Left ventricle myocardium superior (tissue), 1 donor: ENCODE data around the gene OTULIN. TPM values are rescaled to one million over a fixed set of nuclear protein-coding genes. Genes with fewer than 3 reads are reported as not detected.

Source experiments
- ATAC-seq: fragments of 200-7000 bp; cut with Tn5 transposase; one replicate; pipeline ENCODE4 v1.9.1; 2020; ENCODE audit warnings: mild to moderate bottlenecking, moderate library complexity
- DNase-seq: peaks from one replicate; pipeline ENCODE4 v3.0.0-alpha.2; 2020
- intact Hi-C: fragments of 100-400 bp; cut with micrococcal nuclease; formaldehyde crosslinking; loops from one replicate; pipeline ENCODE4 v1.11.0; 2022
- total RNA-seq: library from RNA; stranded (reverse); fragmentation: NEBNext Ultra II Directional; extraction: Animal tissue kit (Norgen Biotek cat#: 25700); gene quantifications from one replicate; pipeline ENCODE4 v1.2.1, GENCODE V29; 2021
- donor health status: DM: no; HTN: yes; CAD: no; lungs with severe emphysema.

OTULIN gene
- total RNA-seq, 1 donor from 2014 or later: 23.5 TPM

DNA sequence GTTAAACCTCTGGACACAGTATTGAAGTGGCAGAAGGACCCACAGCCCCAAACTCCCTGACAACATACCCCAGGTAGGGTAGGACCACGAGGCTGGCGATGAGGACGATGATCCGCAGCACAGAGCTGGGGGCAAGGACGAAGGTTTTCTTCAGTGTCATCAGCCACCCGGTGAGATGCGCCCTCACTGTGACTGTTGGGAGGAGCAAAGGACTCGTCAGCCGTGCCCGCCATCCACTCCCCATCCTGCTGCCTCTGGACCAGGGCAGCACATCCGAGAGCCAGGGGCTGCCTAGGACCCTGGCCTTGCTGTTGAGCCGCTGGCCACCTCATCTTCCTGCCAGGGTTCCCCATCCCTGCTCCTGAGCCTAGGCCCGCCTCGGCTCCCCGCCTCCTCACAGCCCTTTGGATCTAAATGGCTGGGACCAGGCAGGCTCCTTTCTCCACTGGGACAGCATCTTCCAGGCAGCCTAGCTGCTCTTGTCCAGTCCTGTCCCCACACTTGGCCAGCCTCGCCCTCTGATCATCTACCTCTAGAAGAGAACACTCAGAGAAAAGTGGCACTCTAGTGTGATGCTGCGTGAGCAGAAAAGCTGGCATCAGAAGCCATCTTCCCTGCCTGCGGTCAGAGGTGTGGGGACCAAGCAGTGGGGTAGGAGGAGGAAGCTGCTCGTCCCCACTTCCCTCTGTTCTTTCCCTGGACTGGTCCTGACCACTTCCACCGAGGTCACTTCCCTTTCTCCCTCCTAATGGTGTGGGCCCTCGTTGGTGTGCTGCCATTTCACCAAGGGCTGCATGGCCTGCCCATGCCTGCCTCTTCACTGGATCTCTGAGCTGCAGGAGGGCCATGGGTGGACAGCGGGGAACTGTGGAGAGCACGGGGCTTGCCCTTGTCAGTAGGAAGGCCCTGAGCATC lies 49.2 kb downstream of the OTULIN start:
- ATAC-seq: peak; percentile 14
- DNase-seq: peak; percentile 25
- intact Hi-C loops: no loop called here

DNA sequence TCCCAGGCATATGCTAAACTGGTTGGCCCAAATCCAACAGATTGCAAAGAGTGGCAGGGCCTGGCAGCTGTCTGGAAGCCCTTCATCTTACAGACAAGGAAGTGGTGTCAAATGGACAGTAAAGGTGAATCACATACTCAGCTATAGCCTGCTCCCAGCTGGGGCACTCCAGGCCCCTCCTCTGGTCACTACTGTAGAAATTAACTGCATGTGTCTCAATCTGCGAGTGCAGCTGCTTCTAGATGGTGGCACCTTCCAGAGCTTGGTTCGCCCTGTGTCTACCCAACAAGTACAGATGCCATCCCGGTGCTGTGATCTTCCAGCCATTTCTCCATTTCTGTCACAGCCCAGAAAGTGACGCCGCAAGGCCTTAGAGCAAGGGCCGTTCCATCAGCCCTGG lies 50.2 kb downstream of the OTULIN start:
- ATAC-seq: peak; percentile 65
- intact Hi-C loops: no loop called here

DNA sequence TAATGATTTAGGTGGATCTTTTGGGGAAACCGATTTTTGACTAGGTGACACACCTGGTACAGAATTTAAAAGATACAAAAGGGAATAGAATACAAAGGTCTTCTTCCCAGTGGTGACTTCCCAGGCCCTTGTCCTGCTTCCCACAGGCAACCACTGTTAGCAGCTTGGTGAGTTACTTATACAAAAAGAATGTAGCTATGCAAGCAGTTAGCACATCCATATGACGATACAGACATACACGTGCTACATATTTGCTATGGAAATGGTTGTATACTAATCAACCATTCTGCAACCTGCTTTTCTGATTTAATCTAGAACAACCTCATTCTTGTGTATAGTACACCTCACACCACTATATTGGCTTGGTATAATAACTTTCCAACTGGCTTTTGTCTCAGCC lies 51.0 kb downstream of the OTULIN start:
- DNase-seq (no peak), ATAC-seq (no peak)
- intact Hi-C loops: no loop called here

More for the DNA sequence above, 50.2 kb downstream of the OTULIN start:
- no peak for DNase-seq

GRCh38 chr5:14716755-14717752 lies 52.5 kb downstream of the OTULIN start:
- intact Hi-C loops: no loop called here
- ATAC-seq (no peak), DNase-seq (no peak)

DNA sequence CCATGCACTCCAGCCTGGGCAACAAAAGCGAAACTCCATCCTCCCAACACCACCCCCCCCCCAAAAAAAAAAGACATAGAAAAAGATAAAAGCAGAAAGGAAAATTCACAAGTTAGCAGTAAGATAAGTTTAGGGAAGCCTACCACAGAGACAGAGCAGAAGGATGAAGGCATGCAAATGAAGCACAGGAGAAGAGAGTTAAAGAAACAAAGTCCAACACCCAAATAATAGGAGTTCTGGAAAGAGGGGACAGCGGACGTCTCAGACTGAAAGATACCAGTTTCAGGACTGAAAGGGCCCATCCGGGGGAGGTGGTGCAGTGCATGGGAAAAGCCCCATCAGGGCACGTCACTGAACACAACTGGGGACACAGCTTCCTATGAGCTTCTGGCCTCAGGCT lies 54.3 kb downstream of the OTULIN start:
- ATAC-seq (no peak), DNase-seq (no peak)
- intact Hi-C loops: no loop called here

DNA sequence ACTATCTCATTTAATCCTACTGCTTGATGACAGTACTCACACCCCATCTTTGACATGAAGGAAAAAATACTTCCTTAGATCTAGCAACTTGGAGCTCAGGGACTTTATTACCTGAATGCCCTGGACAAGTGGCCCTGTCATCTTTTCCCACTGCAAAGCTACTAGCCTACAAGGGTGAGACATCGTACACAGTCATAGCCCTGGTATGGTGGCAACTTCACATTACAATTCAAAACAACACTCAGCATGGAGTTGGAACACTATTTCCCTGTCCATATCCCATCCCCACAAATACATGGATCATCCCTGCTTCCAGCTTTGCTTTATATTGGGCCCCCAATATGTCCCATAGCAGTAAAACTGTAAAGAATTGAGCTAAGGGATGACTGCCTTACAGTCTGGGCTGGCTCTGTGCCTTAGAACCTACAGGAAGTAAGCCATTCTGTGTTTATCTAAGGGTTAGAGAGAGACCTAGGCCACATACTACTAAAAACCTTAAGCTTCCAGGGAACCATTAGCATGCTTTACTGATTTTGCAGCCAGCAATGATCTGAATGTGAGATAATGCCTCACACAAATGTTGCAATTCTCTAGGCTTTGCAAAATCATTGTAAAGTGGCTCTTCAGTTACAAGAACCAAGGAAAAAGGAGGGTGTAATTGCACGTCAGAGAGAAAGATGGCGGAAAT lies 55.9 kb downstream of the OTULIN start:
- ATAC-seq: no peak
- DNase-seq: no peak
- intact Hi-C loops: no loop called here

DNA sequence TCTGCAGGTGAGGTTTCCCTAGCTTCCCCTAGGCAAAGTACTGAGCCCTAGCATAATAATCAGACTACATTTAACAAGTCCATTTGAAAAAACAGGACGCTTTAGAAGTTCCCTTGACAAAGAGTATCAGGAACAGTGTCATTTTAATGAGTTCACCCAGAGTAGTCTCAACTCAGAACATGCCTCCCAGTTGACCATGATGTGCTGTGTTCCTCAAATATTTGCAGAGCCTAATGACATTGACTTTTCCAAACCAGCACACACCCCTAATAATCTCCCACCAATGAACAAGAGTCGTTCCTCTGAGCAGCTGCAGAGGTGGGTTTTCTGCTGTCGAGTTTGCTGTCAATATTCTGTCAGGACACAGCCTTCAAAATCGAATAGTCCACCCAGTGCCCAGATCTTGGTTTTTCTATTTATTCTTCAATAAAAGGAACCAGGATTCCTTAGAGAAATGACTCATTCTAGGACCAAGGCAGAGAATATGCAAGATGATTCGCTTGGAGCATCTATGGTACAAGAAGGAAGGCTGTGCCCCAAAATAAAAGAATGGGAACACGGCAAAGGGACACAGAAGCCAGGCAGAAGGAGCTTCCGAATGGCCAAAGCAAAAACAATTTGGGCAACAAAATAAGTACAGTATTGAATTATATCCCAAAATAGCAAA lies 57.6 kb downstream of the OTULIN start:
- DNase-seq (no peak), ATAC-seq (no peak)
- intact Hi-C loops: no loop called here

DNA sequence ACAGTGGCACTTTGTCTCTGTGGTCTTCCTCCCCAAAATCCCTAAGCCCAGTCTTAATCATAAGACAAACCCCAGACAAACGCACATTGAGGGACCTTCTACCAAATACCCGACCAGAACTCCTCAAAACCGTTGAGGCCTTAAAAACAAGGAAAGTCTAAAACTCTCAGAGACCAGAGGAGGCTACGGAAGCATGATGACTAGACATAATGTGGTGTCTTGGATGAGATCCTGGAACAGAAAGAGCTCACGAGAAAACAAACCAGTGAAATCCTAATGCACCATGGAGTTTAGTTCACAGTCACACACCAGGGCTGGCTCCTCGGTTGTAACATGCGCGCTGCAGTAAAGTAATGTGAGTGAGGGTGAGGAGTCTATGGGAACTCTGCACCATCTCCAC lies 58.4 kb downstream of the OTULIN start:
- ATAC-seq: no peak
- intact Hi-C loops: no loop called here
- DNase-seq: no peak

GRCh38 chr5:14723701-14724132 lies 59.2 kb downstream of the OTULIN start:
- DNase-seq: no peak
- intact Hi-C loops: no loop called here
- ATAC-seq: no peak

DNA sequence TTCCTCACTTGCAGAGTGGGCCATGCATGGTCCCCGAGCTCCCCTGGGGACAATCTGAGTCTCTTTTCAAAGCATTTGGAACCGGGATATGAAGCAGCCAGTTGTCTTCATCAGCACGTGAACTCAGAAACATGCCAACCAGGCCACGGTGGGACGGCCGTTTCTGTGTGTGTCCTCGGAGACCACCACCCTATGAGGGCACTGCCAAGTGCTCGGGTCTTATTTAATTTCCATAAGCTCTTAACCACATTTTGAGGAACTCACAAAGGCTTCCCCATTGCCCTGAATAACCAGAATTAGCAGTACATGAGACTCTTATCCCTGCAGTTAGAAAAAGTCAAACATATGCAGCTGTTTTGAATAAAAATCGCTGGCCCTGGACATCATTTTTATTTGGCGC lies 60.1 kb downstream of the OTULIN start:
- intact Hi-C loops: loop anchor here (5.0 kb wide), 1 partner anchor 278 kb away; no protein-coding TSS in a partner anchor
- DNase-seq (no peak), ATAC-seq (no peak)

DNA sequence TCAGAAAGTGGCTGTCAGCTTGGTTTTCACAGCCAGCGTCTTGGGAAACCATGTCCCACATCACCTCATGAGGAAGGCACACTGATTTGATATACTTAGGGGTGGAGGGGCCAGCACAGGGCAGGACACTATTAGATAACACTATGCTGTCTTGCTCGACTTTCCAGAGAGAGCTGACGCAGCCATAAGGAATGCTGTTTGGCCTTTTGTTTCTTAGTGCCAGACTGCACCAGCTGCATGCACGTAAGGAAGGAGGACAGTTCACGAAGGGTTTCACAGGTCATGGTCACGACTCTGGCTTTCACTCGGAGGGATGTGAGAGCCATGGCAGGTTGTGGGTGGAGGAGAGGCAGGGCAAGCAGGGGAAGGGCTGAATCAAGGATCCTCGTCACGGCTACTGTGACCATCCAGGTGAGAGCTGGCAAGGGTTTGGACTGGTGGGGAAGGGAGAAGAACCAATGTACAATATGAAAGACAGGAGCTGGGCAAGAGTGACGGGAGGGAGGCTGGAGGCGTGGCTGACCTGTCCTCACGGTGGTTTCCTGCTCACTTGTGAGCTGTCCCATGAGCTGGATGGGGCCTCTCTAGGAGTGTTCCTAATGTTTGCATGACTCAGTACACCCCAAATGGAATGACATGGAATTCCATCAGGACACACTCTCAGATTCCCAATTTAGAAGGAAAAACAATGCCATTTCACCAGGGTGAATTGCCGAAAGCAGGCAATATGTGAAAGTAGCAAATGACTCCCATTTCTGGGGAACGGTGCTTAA lies 61.7 kb downstream of the OTULIN start:
- intact Hi-C loops: loop anchor here (5.0 kb wide), 1 partner anchor 276 kb away; no protein-coding TSS in a partner anchor
- DNase-seq (no peak), ATAC-seq (peak; percentile 53)

GRCh38 chr5:14727428-14727865 lies 62.9 kb downstream of the OTULIN start:
- ATAC-seq (peak; percentile 73), DNase-seq (peak; percentile 85)
- intact Hi-C loops: loop anchor here (5.0 kb wide), 1 partner anchor 275 kb away; no protein-coding TSS in a partner anchor

DNA sequence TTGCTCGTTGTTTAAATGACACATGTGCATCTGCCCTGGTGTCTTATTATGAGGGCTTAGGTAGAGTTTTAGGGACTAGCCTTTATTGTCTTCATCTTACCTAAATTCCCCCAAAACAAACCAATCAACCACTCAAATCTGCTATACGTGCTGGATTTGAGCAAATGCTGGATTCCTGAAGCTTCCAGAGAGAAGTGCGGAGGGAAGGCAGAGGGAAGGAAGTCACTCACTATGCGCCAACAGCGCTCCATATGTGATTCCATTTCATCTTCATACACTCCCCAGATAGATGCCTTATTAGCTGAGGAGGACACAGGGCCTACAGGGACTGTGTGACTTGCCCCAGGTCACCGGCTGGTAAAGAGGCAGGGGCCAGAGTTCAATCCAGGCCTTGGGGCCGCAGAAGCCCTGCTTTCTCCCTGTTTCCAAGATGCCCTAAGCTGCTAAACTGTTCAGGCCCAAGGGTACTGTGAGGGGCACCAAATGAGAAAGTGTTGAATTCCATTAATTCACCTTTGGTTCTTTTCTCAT lies 63.5 kb downstream of the OTULIN start:
- intact Hi-C loops: loop anchor here (5.0 kb wide), 1 partner anchor 274 kb away; no protein-coding TSS in a partner anchor
- ATAC-seq: no peak
- no peak for DNase-seq

DNA sequence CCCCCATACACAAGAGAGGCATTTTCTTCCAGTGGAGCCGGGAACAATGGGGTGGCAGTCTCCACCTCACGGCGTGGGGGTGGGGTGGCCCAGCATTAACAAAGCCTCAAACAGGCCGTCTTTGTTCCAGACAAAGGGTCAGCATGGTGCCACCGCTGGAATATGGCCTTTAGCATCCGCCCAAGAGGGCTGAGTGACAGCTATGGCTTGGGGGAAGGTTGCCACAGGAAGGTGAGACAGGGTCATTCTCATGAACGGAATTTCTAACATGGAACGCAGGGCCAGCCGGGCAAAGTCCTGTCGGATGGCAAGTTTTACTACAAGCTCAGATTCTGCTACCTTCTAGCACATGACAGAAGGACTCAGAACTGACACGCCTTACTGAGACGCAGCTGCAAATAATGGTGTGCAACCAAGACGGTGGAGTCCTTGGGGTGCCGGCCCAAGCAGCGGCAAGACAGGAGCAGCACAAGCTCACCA lies 64.0 kb downstream of the OTULIN start:
- no peak for ATAC-seq
- intact Hi-C loops: loop anchor here (5.0 kb wide), 1 partner anchor 274 kb away; no protein-coding TSS in a partner anchor

GRCh38 chr5:14729448-14730385 lies 65.2 kb downstream of the OTULIN start:
- intact Hi-C loops: loop anchor here (5.0 kb wide), 1 partner anchor 273 kb away; no protein-coding TSS in a partner anchor
- ATAC-seq (no peak), DNase-seq (no peak)

More for the DNA sequence above, 64.0 kb downstream of the OTULIN start:
- no peak for DNase-seq

GRCh38 chr5:14730466-14730865 lies 65.9 kb downstream of the OTULIN start:
- DNase-seq: no peak
- no peak for ATAC-seq
- intact Hi-C loops: no loop called here
